GM18873 (cell line): Measurements from ENCODE around the gene MAPK8.
"Not testable (repeated sequence)": the region's sequence is repeated elsewhere in the genome, so short reads cannot be mapped to it uniquely, and the experiment has no call there.

Experiments
- ATAC-seq: cut with Tn5 transposase; IDR thresholded peaks from one replicate; pipeline ENCODE4 v1.9.1; 2021; ENCODE audit warnings: mild to moderate bottlenecking, moderate library complexity, moderate number of reproducible peaks; ENCODE audit not compliant: unreplicated experiment, low FRiP score

MAPK8 gene

DNA sequence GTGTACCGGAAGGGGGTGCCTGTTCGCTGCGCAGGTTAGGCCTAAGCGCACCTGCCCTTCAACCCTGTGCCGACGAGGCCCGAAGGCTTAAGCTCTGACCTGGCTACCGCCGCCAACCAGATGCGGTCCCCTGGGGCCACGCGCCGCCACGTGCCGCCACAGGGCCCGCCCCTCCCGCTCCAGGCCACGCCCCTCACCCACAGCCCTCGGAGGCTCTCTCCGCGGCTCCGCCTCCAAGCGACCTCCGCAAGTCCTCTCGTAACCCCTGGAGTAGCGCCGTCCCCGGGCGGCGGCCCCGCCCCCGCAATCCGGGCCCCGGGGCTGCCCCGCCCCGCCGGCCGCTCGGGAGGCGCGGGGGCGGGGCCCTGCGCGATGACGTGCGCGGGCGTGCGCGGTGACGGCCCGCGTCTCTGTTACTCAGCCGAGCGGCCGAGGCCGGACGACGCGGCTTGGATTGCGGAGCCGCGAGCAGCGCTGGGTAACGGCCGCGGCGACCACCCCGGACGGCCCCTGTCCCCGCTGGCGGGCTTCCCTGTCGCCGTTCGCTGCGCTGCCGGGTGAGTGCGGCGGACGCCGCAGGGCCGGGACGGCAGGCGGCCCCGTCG lies at the start of gene MAPK8:
Gene MAPK8, plus strand, starts transcription at position 413 of the 605 bp plus-strand sequence. CDS start 94,984 bp downstream, outside the sequence.
- ATAC-seq = peak; percentile 65

DNA sequence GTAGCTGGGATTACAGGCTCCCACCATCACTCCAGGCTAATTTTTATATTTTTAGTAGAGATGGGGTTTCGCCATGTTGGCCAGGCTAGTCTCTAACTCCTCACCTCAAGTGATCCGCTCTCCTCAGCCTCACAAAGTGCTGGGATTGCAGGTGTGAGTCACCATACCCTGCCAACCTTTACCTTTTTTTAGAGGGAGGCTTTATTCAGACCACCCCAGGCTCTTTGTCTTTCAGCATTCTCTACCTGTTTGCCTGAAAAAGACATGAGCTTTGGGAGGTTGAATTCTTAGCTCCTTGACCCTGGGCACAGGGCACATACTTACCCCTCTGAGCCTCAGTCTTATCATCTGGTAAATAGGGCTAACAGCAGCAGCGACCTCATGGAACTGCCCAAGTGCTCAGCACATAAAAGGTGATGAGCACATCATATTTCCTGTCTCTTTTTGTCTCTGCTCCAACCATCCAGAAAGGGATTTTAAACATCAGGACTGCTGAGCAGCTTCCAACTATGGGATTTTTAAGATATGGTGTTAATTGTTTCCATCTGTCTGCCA lies 49.0 kb upstream of the MAPK8 start:
- ATAC-seq = no peak

DNA sequence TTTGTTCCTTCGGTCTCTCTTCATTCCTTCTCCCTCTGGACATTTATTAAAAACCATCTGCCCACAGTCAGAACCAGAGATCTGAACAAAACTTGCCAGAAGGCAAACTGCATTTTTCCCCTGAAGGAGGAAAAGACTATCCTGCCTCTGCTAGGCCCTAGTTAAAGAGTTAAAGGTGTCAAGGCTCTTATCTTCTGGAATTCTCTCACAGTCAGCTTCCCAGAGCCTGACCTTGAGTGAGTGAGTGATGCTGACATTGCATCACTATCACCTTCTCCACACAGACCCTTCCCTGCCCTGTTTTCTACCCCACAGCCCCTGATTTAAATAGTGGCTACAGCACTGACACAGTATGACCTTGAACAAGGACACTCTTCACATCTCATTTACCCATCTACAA lies 48.4 kb upstream of the MAPK8 start:
- no peak for ATAC-seq

DNA sequence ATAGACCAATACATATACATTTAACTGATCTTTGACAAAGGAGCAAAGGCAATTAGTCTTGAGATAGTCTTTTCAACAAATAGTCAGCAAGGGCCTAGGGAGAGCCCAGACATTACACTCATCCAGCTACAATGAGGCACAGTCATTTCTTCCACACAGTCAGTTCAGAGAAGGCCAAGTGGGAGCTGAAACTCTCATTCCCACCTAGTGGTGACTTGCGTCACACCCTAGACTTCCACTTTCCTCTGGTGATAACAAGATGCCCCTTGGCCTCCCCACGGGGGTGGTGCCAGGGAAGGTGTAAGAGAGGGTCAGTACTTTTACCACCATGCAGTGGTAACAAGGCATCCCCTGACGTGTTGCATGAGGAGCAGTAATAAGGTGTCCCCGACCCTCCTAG lies 39.9 kb upstream of the MAPK8 start:
- no peak for ATAC-seq

DNA sequence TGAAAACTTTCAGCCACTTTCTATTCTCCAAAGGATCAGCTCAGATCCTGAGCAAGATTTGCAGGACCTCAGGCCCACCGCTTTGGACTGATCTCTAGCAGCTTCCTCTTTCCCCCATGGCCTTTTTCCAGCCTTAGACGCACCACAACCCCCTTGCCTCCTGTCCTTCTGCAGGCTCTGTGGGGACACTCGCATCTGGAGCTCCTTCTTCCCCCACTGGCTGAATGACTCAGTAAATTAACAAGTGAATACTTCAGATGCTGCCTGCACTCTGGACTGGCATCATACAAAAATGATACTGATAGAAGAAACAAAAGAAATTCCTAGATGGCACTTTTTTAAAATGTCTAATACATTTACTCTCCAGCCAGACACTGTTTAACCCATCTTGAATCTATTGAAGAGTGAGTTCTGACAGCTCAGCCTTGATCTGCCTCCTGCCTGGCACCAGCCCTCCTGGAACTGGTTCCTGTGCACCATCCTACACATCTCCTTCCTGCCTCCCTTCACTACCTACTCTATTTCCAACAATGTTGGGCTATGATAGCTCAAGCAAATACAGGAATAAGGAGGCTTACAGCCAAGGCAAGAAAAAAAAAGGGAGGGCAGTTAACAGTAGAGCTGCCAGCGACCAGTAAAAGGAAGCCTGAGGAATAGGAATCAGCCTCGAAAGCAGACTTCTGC lies 35.3 kb upstream of the MAPK8 start:
- ATAC-seq = no peak

DNA sequence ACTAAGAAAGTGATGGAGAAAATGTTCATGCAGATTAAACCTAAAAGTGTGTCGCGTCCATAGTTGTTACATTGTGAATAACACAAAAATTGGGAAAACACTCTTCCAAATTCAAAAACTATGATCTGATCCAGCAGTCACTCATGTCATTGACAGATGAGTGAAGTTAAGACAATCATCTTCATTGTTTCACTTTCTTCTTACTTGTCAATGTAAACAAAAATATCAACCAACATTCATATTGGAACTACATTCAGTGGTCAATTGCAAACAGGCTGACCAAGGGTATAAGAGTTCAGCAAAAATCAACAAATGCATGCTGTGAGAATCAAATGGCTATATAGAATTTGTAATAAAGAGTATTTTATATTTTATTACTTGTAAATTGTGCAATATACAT lies 33.8 kb upstream of the MAPK8 start:
- ATAC-seq = no peak

DNA sequence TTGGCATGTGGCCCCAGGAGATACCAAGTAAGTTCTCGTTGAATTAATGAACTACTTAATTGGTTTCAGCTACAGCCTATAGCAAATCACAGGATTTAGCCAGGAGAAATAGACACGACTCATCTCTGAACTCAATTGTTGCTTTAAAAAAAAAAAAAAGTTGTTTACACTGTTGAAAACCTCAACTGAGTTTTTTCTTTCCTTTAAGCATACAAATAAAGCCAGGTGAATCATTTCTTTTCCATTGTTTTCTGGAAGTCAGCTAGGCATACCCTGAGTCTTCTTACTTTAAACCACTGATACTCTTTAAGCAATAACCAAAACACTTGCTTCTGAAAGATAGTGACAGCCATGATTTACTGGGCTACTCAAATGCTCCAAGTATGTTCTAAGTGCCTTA lies 32.7 kb upstream of the MAPK8 start:
- ATAC-seq = no peak

DNA sequence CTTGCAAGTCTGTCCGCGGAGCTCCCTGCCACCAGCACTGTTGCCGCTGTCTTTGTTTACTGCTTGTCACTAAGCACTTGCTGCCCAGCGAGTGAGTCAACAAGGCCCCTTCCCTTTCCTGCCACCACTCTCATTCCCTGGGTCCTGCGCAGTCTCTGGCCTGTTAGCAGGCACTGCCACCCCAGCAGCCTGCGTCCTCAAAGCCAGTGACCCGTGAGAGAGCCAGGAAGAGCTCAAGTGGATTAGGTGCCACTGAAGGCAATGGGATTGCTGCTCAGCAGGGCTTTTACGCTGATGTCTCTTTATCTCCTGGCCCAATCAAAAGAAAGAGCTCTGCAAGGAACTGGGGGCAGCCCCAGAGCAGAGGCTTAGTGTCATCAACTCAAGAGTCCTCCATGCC lies 31.8 kb upstream of the MAPK8 start, which contains the start of gene FRMPD2:
Gene FRMPD2, minus strand, starts transcription at position 61 of the 400 bp plus-strand sequence. CDS start 129 bp downstream, outside the sequence.
- no peak for ATAC-seq

DNA sequence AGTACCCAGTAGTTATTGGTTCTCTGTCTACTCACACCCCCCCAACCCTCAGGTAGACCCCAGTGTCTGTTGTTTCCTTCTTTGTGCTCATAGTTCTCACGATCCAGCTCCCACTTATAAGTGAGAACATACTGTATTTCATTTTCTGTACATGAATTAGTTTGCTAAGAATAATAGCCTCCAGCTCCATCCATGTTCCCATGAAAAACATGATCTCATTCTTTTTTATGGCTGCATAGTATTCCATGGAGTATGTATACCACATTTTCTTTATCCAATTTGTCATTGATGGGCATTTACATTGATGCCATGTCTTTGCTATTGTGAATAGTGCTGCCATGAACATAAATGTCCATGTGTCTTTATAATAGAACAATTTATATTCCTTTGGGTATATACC lies 29.4 kb upstream of the MAPK8 start:
- no peak for ATAC-seq

DNA sequence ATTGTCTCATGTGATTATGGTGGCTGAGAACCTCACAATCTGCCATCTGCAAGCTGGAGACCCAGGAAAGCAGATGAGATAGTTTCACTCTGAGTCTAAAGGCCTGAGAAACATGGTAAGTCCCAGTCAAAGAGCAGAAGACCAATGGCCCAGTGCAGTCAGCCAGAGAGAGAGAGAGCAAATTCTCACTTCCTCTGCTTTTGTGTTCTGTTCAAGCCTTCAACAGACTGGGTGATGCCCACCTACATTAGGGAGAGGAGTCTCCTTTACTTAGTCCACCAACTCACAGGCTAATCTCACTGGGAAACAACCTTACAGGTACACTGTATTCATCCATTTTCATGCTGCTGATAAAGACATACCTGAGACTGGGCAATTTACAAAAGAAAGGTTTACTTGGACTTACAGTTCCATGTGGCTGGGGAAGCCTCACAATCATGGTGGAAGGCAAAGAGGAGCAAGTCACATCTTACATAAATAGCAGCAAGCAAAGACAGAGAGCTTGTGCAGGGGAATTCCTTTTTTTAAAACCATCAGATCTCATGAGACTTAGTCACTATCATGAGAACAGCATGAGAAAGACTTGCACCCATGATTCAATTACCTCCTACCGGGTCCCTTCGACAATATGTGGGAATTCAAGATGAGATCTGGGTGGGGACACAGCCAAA lies 27.3 kb upstream of the MAPK8 start:
- peak; percentile 78 for ATAC-seq

DNA sequence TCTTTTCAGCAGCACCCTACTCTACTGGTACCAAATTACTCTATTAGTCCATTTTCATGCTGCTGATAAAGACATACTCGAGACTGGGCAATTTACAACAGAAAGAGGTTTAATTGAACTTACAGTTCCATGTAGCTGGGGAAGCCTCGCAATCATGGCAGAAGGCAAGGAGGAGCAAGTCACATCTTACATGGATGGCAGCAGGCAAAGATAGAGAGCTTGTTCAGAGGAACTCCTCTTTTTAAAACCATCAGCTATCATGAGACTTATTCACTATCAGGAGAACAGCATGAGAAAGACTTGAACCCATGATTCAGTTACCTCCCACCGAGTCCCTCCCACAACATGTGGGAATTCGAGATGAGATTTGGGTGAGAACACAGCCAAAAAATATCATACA lies 24.8 kb upstream of the MAPK8 start:
- ATAC-seq = not testable (repeated sequence)

DNA sequence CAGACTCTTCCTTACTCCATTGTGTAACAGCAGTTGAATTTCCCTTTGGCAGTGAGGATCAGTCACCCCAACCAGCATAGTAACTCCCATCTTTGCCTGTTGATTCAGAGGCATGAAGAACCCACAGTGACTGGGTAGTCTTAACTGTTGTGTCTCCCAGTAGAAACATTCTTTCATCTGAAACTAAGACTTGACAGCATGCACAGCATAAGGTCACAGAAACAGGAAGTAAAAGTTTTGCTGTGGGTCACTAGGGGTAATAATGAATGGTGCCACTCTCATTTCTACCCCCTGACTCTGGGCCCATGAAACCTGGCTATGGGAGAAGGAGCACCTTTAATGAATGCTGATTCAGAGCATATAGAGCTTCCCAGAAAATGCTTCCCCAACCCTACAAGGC lies 23.6 kb upstream of the MAPK8 start:
- peak; percentile 84 for ATAC-seq

DNA sequence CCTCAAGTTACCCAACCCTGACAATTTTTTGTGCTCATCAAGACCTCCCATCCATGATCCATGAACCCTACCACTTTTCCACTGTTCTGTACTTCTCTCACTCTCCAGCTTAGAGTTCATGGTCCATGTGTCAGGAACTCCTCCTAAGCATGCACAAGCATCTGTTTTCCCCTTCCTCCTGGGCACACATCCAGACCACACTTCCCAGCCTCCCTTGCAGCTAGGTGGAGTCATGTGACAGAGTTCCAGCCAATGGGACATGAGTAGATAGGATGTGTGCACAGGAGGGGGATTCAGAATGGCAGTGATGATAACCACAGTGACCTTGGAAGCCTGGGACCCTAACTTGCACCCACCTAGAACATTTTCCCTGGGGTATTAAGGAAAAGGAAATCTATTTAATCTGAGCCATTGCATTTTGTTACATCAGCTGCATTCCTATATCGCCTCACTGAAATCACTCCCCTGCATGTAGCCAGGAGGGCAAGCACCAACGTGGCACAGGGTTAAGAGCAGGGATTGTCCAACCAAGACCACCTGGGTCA lies 22.4 kb upstream of the MAPK8 start:
- ATAC-seq = no peak

DNA sequence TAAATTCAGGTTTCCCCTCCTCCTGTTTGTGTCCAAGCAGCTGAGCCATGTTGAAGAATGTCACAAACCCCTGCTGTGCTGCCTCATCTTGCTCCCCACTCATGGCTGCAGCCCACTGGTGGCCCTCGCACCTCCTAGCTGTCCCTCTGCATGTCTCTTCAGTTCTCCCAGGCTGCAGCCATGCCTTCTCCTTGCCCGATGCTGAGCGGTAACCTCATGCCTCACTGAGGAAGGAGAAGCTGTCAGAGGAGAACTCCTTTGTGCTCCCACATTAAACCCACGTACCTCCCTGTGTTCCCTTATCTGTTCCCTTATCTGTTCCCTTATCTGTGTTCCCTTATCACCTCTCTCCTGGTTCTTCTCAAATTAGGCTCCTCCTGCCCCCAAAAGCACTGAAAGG lies 21.7 kb upstream of the MAPK8 start:
- no peak for ATAC-seq

DNA sequence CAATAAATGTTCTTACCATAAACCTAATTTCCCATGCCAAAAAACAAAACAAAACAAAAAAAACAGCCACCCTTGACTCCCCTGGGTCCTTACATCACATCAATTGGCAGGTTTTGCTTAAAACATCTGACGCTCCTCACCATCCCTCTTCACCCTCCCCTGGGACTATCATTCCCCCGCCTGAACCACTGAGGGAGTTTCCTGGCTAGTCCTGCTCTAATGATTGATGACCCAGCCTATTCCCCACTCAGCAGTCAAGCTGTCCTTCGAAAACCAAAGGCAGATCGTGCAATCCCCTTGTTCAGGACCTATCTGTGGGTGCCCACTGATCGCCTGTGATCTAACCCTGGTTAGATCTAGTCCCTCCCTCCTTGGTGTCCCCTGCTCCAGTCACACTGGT lies 20.8 kb upstream of the MAPK8 start:
- no peak for ATAC-seq

DNA sequence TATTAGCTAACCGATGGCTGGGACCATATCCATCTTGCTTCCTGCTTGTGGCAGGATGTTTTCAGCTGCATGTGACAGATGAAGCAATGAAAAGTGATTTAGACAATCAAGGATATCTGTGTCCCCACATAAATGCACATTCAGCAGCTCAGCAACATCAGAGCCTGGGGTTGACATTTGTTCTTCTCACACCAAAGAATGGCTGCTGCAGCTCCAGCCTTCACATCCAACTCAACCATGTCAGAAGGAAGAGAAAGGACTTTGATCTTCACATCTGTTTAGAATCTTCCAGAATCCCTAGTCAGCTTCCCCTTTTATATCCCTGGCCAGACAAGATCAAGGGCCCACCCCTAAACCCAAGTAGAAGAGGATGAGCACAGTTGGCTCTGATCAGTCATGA lies 20.1 kb upstream of the MAPK8 start:
- no peak for ATAC-seq

DNA sequence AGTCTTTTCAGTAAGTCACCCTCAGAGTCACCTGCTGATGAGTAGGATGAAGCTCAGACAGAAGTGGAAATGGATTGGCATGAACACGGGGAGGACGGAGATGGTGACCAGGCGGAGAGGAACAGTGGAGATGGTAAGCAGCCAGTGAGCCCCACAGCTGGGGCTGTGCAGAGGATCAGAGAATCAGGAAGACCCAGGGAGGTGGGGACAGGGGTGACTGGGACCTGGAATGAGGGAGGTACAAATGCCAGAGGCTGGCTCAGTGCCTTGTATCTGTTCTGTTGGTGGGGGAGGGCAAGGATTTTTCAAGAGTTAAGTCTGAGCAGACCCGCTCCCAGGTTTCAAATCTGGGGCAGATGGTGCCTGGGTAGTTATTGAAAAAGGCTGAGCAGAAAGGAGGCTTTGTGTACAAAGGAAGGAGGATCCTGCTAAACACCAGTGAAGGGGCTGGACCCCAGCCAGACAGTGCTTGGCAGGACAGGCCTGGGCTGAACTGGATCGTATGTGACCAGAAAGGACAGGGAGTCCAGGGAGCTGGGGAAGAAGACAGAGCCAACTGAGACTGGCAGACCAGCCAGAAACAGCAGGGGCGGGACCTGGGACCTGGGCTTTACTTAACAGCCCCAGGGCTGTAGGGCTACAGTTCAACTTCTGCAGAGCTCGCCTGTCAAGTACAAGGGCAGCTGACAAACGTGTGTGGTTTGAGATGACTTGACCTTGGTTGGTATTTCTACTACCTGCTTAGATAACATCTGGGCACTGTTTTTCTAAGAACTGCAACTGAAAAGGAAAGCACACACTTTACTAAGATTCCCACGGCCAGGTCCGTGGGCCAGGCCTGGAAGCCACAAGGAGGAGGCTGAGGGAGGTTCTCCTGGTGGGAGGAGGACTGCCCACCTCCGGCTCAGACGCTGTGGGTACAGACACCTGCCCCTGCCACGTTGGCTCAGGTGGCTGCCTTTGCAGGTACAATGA lies 18.8 kb upstream of the MAPK8 start:
- no peak for ATAC-seq

DNA sequence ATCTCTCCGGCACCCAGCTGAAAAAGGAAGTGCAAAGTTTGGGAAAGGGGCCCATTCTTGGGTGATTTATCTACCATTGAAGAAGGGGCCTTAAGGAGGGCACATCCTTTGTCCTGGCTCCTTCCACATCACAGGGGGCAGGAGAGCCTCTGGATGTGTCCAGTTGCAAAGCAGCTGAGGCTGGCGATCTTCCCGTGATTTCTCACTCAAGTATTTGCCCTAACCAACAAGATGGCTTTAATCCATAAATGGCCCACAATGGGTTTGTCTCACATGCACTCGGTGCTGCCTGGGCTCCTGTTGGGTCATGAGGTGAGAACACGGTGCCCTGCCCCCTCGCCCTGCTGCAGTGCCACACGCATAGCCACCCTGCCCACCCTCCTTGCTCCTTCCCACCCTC lies 17.8 kb upstream of the MAPK8 start:
- ATAC-seq = no peak

DNA sequence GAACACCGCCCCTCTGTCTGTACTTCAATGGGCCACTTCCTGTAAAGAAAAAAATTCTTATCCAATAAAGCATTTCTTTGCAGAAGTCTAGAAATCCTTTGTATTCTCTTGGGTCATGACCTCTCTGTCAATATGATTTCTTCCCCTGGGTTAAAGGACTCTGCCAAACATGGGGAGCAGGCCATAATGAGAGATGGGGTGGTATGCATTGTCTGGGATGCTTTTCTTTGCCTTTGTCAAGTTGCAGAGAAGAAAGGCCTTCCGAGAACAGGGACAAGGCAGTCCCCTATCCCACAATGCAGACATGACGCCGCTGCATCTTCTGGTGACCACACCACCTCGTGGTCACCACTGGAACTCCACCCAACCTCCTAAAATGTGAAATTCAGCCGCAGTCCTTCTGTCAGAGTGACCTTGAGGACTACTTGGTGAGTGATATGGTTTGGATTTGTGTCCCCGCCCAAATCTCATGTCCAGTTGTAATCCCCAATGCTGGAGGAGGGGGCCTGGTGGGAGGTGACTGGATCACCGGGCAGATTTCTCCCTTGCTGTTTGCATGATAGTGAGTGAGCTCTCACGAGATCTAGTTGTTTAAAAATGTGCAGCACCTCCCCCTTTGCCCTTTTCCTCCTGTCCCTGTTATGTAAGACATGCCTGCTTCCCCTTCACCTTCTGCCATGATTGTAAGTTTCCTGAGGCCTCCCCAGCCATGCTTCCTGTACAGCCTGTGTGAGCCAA lies 16.8 kb upstream of the MAPK8 start:
- ATAC-seq = peak; percentile 42
